ENCODE data around the gene TXNRD2.

The TXNRD2 gene

GRCh38 chr22:19965771-19966709 lies 24.4 kb upstream of the TXNRD2 start:
- no peak for DNase-seq

GRCh38 chr22:19964701-19965386 lies 23.2 kb upstream of the TXNRD2 start:
- no peak for DNase-seq

GRCh38 chr22:19963863-19964642 lies 22.4 kb upstream of the TXNRD2 start:
- no peak for DNase-seq

- DNase-seq, result no peak
Measured at GRCh38 chr22:19962909-19963806, 21.5 kb upstream of the TXNRD2 start.

- peak; percentile 45 to 56 for DNase-seq
Measured at GRCh38 chr22:19962246-19962908, 20.8 kb upstream of the TXNRD2 start.

GRCh38 chr22:19961868-19962245 lies 20.2 kb upstream of the TXNRD2 start:
- DNase-seq, result no peak

- DNase-seq, result no peak
Measured at GRCh38 chr22:19961201-19961580, 19.6 kb upstream of the TXNRD2 start.

GRCh38 chr22:19960491-19961200 lies 19.0 kb upstream of the TXNRD2 start:
- DNase-seq, result no peak

GRCh38 chr22:19959587-19960490 lies 18.2 kb upstream of the TXNRD2 start:
- no peak for DNase-seq

GRCh38 chr22:19959043-19959586 lies 17.5 kb upstream of the TXNRD2 start:
- DNase-seq, result no peak

GRCh38 chr22:19958083-19959042 lies 16.7 kb upstream of the TXNRD2 start:
- no peak for DNase-seq

- DNase-seq, result no peak
Measured at GRCh38 chr22:19957445-19957844, 15.8 kb upstream of the TXNRD2 start.

GRCh38 chr22:19955241-19956128 lies 13.9 kb upstream of the TXNRD2 start:
- DNase-seq, result no peak

- no peak for DNase-seq
Measured at GRCh38 chr22:19951346-19951745, 9.7 kb upstream of the TXNRD2 start.

GRCh38 chr22:19948057-19948760 lies 6.6 kb upstream of the TXNRD2 start:
- no peak for DNase-seq
